NT2/D1 (cell line): ENCODE data around the gene FAM210B.

Experiments used
- DNase-seq: peaks from one replicate; pipeline ENCODE4 v3.0.0-alpha.2; 2011; ENCODE audit warnings: low read depth, low spot score
- H3K27me3 ChIP-seq: 2 replicates; pipeline ENCODE4 v1.6.0; 2011; ENCODE audit warnings: mild to moderate bottlenecking; ENCODE audit not compliant: insufficient read length, insufficient read depth
- H3K36me3 ChIP-seq: 2 replicates; pipeline ENCODE4 v1.6.1; 2011; ENCODE audit warnings: mild to moderate bottlenecking, low read length, mixed read lengths; ENCODE audit not compliant: insufficient read depth, insufficient read length
- H3K4me1 ChIP-seq: 2 replicates; pipeline ENCODE4 v1.5.1; 2011; ENCODE audit not compliant: insufficient read depth, insufficient read length
- H3K4me3 ChIP-seq: 2 replicates; pipeline ENCODE4 v1.5.1; 2011; ENCODE audit warnings: low read depth; ENCODE audit not compliant: insufficient read length
- H3K9ac ChIP-seq: 2 replicates; pipeline ENCODE4 v1.6.0; 2011; ENCODE audit warnings: low read depth; ENCODE audit not compliant: insufficient read length
- H3K9me3 ChIP-seq: 2 replicates; pipeline ENCODE4 v1.5.1; 2011; ENCODE audit warnings: mild to moderate bottlenecking, low read length; ENCODE audit not compliant: insufficient read depth
- SUZ12 ChIP-seq: IDR thresholded peaks from 2 replicates; pipeline ENCODE4 v1.6.1; 2011; ENCODE audit not compliant: insufficient read length, insufficient read depth; ENCODE audit errors: extremely low read depth
- YY1 ChIP-seq: IDR thresholded peaks from 2 replicates; pipeline ENCODE4 v1.6.1; 2011; ENCODE audit not compliant: insufficient read length, insufficient read depth
- ZNF274 ChIP-seq: IDR thresholded peaks from 2 replicates; pipeline ENCODE4 v1.6.1; 2011; ENCODE audit warnings: mild to moderate bottlenecking, low read depth, low read length

The FAM210B gene

GRCh38 chr20:56373942-56374341 is 15.2 kb downstream of the FAM210B start:
- no peak for DNase-seq
- Histone ChIP-seq H3K9ac (no peak overlapping the region), H3K36me3 (peaks cover 94% of the 10 kb centered on the region), H3K27me3 (no peaks in the 10 kb centered on the region), H3K4me3 (no peak overlapping the region), H3K9me3 (no peaks in the 10 kb centered on the region), H3K4me1 (no peaks in the 10 kb centered on the region)
- TF ChIP-seq YY1 (no peak), SUZ12 (no peak), ZNF274 (no peak)

GRCh38 chr20:56376331-56376730 is 17.6 kb downstream of the FAM210B start:
- Histone ChIP-seq H3K9me3 (no peaks in the 10 kb centered on the region), H3K36me3 (peaks cover 93% of the 10 kb centered on the region), H3K27me3 (no peaks in the 10 kb centered on the region), H3K4me1 (no peaks in the 10 kb centered on the region), H3K4me3 (no peak overlapping the region), H3K9ac (no peak overlapping the region)
- DNase-seq = no peak
- TF ChIP-seq YY1 = no peak
- no peak for TF ChIP-seq ZNF274
- TF ChIP-seq SUZ12 = no peak

- H3K9ac ChIP-seq = no peak overlapping the region
- no peak for DNase-seq
- TF ChIP-seq SUZ12 = no peak
- TF ChIP-seq ZNF274 = no peak
- TF ChIP-seq YY1 = no peak
- peaks cover 3% of the 10 kb centered on the region for H3K4me1 ChIP-seq
- no peaks in the 10 kb centered on the region for H3K27me3 ChIP-seq
- H3K4me3 ChIP-seq = no peak overlapping the region
- no peaks in the 10 kb centered on the region for H3K9me3 ChIP-seq
- H3K36me3 ChIP-seq = peaks cover 91% of the 10 kb centered on the region
Measured at GRCh38 chr20:56378386-56378785, 19.6 kb downstream of the FAM210B start.

GRCh38 chr20:56380375-56380774 is 21.6 kb downstream of the FAM210B start:
- no peaks in the 10 kb centered on the region for H3K9me3 ChIP-seq
- no peaks in the 10 kb centered on the region for H3K27me3 ChIP-seq
- DNase-seq = no peak
- no peak overlapping the region for H3K4me3 ChIP-seq
- H3K4me1 ChIP-seq = peaks cover 3% of the 10 kb centered on the region
- no peak overlapping the region for H3K9ac ChIP-seq
- no peak for TF ChIP-seq YY1
- no peak for TF ChIP-seq ZNF274
- TF ChIP-seq SUZ12 = no peak
- H3K36me3 ChIP-seq = peaks cover 91% of the 10 kb centered on the region

GRCh38 chr20:56381501-56381900 is 22.7 kb downstream of the FAM210B start:
- no peak for DNase-seq
- H3K36me3 ChIP-seq = peaks cover 89% of the 10 kb centered on the region

GRCh38 chr20:56382696-56383095 is 23.9 kb downstream of the FAM210B start:
- no peak overlapping the region for H3K9ac ChIP-seq
- no peak for DNase-seq
- peaks cover 5% of the 10 kb centered on the region for H3K4me1 ChIP-seq
- no peaks in the 10 kb centered on the region for H3K9me3 ChIP-seq
- H3K4me3 ChIP-seq = no peak overlapping the region
- peaks cover 89% of the 10 kb centered on the region for H3K36me3 ChIP-seq
- TF ChIP-seq YY1 = no peak
- no peak for TF ChIP-seq ZNF274
- no peak for TF ChIP-seq SUZ12
- no peaks in the 10 kb centered on the region for H3K27me3 ChIP-seq

More at GRCh38 chr20:56381501-56381900, 22.7 kb downstream of the FAM210B start:
- no peak overlapping the region for H3K4me3 ChIP-seq
- TF ChIP-seq ZNF274 = no peak
- no peak for TF ChIP-seq YY1
- no peaks in the 10 kb centered on the region for H3K27me3 ChIP-seq
- H3K9ac ChIP-seq = no peak overlapping the region
- H3K9me3 ChIP-seq = no peaks in the 10 kb centered on the region
- H3K4me1 ChIP-seq = peaks cover 5% of the 10 kb centered on the region

GRCh38 chr20:56383334-56383733 is 24.6 kb downstream of the FAM210B start:
- no peaks in the 10 kb centered on the region for H3K27me3 ChIP-seq
- H3K36me3 ChIP-seq = peaks cover 89% of the 10 kb centered on the region
- no peaks in the 10 kb centered on the region for H3K9me3 ChIP-seq
- no peak overlapping the region for H3K4me3 ChIP-seq
- DNase-seq = no peak
- TF ChIP-seq YY1 = no peak
- TF ChIP-seq ZNF274 = no peak
- TF ChIP-seq SUZ12 = no peak
- H3K9ac ChIP-seq = no peak overlapping the region
- peaks cover 7% of the 10 kb centered on the region for H3K4me1 ChIP-seq
